WI38 (cell line): ENCODE measurements around the gene PAM.
"Not testable (repeated sequence)": the region's sequence is repeated elsewhere in the genome, so short reads cannot be mapped to it uniquely, and the experiment has no call there.

Source experiments
- H3K4me3 ChIP-seq: 2 replicates; pipeline ENCODE4 v1.5.1; 2011; ENCODE audit warnings: low read depth, mild to moderate bottlenecking, control low read depth, low read length
- CTCF ChIP-seq: IDR thresholded peaks from 2 replicates; pipeline ENCODE4 v1.5.1; 2012; ENCODE audit warnings: low read depth, mild to moderate bottlenecking, control low read depth, low read length

Gene PAM

GRCh38 chr5:102767862-102768261 lies 12.8 kb downstream of the PAM start:
- H3K4me3 ChIP-seq: no peak overlapping the region
- no peak for TF ChIP-seq CTCF

GRCh38 chr5:102770803-102771202 lies 15.7 kb downstream of the PAM start:
- H3K4me3 ChIP-seq: no peak overlapping the region
- no peak for TF ChIP-seq CTCF

GRCh38 chr5:102771435-102771834 lies 16.3 kb downstream of the PAM start:
- no peak overlapping the region for H3K4me3 ChIP-seq
- no peak for TF ChIP-seq CTCF

DNA sequence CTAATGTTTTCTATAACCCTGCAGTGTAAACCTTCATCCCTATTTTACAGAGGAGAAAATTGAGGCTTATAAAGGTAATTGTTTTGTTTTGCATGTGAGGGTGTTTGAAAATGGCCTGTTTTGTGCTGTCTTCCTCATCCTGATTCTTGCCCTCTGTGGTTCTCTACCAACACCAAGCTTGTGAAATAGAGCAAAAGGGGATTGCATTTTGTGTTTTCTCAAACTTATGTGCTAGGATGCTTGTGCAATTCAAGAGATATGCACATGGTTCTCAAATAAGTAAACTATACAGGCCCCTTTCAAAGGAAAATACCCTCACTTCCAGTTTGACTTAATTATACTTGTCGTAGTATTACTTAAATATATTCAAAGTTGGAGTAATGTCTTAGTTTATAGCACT lies 17.2 kb downstream of the PAM start:
- H3K4me3 ChIP-seq: no peak overlapping the region
- TF ChIP-seq CTCF: no peak

GRCh38 chr5:102773133-102773532 lies 18.0 kb downstream of the PAM start:
- no peak overlapping the region for H3K4me3 ChIP-seq
- TF ChIP-seq CTCF: no peak

DNA sequence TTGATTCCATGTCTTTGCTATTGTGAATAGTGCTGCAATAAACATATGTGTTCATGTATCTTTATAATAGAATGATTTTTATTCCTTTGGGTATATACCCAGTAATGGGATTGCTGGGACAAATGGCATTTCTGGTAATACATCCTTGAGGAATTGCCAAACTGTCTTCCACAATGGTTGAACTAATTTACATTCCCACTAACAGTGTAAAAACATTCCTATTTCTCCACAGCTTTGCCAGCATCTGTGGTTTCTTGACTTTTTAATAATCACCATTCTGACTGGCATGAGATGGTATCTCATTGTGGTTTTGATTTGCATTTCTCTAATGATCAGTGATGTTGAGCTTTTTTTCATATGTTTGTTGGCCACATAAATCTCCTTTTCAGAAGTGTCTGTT lies 20.7 kb downstream of the PAM start:
- not testable (repeated sequence) for H3K4me3 ChIP-seq

DNA sequence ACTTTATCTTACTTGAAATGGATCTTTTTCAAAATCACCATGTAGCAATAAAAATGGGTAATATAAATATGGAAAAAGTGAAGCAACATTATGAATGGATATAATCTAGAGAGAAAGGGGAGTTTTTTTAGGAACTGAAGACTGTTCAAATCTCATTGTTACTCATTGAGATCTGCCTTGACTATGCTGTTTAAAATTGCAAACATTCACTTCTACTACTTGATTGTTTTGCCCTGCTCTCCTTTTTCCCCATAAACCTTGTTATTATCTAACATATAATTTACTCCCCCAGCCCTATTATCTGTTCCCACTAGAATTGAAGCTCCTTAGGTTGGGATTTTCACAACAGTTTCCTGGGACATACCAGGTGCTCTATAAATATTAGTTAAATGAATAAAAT lies 22.0 kb downstream of the PAM start:
- H3K4me3 ChIP-seq: no peak overlapping the region
- TF ChIP-seq CTCF: no peak

DNA sequence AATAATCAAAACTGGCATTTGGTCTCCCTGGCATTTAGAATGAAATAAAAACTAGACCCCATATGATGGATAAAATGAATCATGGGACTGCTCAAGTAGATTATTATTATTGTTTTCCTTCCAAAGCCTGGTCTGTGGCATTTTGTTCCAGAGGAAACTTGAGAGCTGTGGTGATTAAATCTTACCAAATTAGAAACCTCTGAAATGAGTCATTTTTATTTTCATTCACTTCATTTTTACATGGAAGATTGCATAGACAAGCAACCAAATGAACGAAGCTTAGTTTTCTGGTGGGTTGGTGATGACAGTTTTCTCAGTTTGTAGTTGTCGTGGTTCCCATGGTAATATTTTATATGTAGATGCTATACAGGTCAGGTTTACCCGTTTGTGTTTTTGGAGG lies 23.4 kb downstream of the PAM start:
- TF ChIP-seq CTCF: no peak
- H3K4me3 ChIP-seq: no peak overlapping the region
